Epithelial cell of esophagus (primary cell): ENCODE results near the gene ARL17A.
"Not testable (repeated sequence)": the region's sequence is repeated elsewhere in the genome, so short reads cannot be mapped to it uniquely, and the experiment has no call there.

Experiments used
- DNase-seq: peaks from one replicate; pipeline ENCODE4 v3.0.0; 2010; ENCODE audit warnings: low read depth
- H3K4me3 ChIP-seq: 2 replicates; pipeline ENCODE4 v1.5.1; 2011; ENCODE audit warnings: mild to moderate bottlenecking, low read length, control low read depth

ARL17A gene

GRCh38 chr17:46579083-46580075 lies at the start of gene ARL17A:
Gene ARL17A, minus strand, starts transcription at chr17:46579691. Its CDS starts 3,369 bp downstream, at chr17:46576322.
- DNase-seq, H3K4me3 ChIP-seq: not testable (repeated sequence)

DNA sequence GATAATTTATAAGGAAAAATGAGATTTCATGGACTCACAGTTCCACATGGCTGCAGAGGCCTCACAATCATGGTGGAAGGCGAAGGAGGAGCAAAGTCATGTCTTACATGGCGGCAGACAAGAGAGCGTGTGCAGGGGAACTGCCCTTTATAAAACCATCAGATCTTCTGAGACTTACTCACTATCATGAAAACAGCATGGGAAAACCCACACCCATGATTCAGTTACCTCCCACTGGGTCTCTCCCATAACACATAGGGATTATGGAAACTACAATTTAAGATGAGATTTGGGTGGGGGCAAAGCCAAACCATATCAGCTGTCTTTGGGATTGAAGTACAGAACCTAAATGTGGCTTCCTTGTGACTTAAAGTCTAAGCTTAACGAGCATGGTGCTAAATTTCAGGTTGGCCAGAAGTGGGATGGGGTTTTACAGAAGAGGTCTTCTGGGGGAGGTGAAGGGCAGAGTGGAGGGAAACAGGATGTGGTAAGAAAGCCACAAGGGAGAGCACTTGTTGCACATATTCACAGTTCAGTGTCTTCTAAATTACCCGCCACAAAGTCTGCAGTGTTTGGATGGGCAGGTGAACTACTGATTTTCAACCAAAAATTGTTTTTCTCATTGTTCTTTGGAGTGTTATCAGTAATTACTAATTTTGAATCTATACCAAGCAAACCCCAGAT lies 49.4 kb upstream of the ARL17A start:
- H3K4me3 ChIP-seq, DNase-seq: not testable (repeated sequence)

- H3K4me3 ChIP-seq, DNase-seq: not testable (repeated sequence)
These were observed 48.0 kb upstream of the ARL17A start for GRCh38 chr17:46627452-46627851.

DNA sequence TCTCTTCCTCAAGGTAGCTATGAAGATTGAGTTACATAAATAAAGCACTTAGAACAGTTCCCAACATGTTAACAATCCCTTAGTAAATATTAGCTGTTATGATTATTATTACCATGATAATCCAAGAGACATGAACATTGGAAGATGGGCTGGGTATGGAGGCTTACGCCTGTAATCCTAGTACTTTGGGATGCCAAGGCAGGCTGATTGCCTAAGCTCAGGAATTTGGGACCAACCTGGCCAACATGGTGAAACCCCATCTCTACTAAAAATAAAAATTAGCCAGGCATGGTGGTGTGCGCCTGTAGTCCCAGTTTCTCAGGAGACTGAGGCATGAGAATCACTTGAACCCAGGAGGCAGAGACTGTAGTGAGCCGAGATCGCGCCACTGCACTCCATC lies 45.2 kb upstream of the ARL17A start:
- not testable (repeated sequence) for DNase-seq, H3K4me3 ChIP-seq

DNA sequence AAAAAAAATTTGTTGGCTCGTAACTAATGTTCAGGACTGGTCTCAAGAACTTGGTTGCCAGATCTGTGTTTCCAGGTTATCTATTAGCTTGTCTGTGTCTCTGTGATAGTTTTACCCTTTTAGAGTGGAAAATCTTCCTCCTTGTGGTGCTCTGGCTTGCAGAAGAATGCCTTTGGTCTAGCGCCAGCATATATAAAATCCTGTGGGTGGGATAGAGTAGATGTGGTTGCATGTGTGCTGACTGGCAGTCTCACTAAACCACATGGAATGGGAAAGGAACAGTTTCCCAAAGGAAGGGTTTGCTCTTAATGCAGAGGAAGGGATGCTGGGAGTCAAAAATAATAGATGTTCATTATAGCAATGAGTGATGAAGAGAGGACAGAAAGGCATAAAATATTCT lies 44.3 kb upstream of the ARL17A start:
- H3K4me3 ChIP-seq, DNase-seq: not testable (repeated sequence)

- DNase-seq, H3K4me3 ChIP-seq: not testable (repeated sequence)
These were observed 39.5 kb upstream of the ARL17A start for GRCh38 chr17:46618975-46619374.

- DNase-seq, H3K4me3 ChIP-seq: not testable (repeated sequence)
These were observed 37.6 kb upstream of the ARL17A start for GRCh38 chr17:46617121-46617520.

DNA sequence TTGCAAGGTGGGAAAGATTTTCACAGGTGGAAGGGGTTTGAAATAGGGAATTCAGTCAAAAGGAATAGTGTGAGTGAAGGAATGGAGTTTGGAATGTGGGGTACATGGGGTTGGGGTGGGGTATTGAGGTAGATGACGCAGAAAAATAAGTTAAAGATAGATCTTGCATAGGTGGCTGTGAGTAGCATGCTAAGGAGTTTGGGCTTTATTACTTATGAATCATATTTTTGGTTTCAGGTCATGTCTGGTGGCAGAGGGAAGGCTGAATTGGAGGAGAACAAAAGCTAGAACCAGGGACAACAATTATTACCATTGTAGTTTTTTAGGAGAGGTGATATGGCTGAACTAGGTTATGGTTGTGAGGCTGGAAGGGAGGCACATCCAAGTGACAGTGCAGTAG lies 34.4 kb upstream of the ARL17A start:
- H3K4me3 ChIP-seq, DNase-seq: not testable (repeated sequence)

- not testable (repeated sequence) for H3K4me3 ChIP-seq, DNase-seq
These were observed 31.8 kb upstream of the ARL17A start for GRCh38 chr17:46611304-46611703.

DNA sequence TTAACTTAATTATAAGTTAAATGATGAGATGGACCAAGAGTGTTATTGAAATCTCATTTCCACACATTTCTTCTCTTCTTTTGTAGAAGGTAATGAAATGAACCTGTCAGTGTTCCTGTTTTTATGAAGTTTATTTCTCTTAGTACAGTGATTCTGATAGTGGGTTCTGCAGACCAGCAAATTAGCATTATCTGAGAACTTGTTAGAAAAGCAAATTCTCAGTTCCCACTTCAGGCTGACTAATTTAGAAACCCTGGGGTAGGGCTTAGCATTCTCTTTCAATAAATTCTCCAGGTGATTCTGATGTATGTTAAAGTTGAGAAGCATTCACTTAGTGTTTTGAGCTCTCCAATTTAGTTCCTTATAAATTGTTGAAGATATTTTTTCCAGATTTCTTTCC lies 23.6 kb upstream of the ARL17A start:
- DNase-seq, H3K4me3 ChIP-seq: not testable (repeated sequence)

GRCh38 chr17:46600767-46601166 lies 21.3 kb upstream of the ARL17A start:
- H3K4me3 ChIP-seq, DNase-seq: not testable (repeated sequence)

DNA sequence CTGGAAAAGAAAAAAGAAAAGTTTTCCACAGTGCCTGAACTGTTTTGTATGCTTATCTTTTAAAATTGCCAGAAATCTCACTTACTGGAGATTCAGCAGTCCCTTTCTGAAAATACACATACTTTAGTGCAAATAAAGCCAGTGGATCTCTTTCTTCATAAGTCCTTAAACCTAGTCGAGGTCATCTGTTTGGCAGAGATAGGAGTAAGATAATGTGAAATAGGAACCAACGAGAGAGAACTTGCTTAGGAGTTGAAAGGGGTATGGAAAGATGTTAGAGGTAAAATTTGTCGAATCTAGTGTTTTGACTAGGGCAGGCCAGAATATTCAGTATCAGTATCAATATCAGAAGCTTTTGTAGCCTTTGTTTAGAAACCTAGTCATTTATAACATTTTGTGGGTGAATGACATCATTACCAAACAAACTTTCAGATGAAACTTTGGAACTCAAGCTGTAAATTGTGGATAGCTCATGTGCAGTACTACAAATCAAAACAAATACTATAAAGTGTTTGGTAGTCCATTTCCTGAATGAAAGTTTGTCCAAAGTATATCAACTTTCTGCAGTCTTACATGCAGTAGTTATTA lies 18.9 kb upstream of the ARL17A start:
- not testable (repeated sequence) for DNase-seq, H3K4me3 ChIP-seq

DNA sequence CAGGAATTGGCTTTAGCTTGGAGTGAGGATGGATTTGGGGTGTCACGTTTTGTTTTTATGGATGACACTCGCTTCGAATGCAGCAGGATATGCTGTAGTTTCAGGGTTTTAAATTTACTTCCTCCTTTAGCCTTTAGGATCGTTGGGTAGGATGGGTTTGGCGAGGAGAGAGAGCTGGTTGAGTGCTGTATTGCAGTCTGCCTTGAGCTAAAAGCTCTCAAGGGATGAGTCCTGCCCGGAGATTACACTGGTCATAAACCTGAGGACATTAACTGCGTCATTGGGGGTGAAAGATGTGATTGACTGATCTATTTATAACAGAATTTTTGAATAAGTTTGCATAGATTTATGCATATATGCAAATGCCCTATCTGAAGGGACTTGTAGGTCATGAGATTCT lies 11.8 kb upstream of the ARL17A start:
- not testable (repeated sequence) for H3K4me3 ChIP-seq, DNase-seq

DNA sequence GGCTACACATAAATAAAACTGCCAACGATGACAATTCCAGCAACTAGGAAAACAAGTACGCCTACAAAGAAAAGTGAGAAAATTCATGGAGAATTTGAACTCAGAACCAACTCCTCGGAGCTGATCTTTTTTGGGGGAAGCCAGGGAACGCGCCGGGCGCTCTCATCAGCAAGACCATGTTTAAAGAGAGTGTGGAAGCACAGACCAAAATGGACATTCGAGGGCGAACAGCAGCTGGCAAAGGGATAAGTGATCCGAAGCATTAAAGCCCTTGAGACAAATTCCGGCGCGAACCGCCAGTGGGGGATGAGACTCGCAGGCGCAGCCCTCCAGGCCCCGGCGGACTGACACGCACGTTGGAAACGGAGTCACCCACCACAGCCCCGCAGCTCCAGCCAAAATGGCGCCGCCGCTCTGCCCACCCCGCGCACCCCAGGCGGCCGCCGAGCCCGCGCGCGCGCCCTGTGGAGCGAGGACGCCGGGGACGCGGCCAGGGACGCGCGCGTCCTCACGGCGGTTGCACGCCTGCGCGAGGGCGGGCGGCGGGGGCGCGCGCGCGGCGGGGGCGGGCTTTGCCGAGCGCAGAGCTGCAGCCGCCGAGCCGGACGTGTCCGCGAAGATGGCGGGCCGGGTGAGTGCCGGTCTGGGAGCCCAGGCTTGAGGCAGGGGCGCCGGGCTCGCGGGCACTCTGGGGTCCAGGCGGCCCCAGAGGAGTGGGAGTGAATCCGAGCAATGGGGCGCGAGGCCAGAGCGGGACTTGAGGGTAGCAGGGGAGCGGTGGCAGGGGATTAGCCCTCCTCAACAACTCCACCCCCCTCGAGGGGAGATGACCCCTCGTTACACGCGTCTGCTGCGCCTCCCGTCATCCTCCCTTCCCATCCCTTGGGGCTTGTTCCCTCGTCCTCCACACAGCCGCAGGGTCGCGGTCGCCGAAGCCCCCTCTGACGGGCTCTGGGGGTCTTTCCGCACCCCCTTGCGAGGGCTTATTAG lies 11.0 kb upstream of the ARL17A start, which contains the start of gene NSF:
Gene NSF, plus strand, starts transcription at position 513 of the 990 bp plus-strand sequence. Its CDS starts 107 bp downstream, at position 620.
- DNase-seq, H3K4me3 ChIP-seq: not testable (repeated sequence)

GRCh38 chr17:46585444-46585843 lies 6.0 kb upstream of the ARL17A start:
- DNase-seq, H3K4me3 ChIP-seq: not testable (repeated sequence)

GRCh38 chr17:46580082-46580481 lies 591 bp upstream of the ARL17A start:
- not testable (repeated sequence) for DNase-seq, H3K4me3 ChIP-seq

GRCh38 chr17:46571796-46572195 lies 7.7 kb downstream of the ARL17A start:
- DNase-seq, H3K4me3 ChIP-seq: not testable (repeated sequence)

DNA sequence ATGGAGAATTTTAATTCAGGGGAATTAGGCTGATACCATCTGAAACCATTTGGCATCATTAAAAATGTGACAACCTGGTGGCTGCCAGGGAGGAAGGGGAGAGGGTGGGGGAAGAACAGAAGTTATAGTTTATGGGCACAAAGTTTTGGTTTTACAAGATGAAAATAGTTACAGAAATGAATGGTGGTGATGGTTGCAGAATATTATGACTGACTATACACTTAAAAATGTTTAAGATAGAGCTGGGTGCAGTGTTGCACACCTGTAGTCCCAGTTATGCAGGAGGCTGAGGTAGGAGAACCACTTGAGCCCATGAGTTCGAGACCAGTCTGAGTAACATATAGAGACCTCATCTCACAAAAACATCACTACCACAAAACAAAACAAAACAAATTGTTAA lies 12.5 kb downstream of the ARL17A start:
- H3K4me3 ChIP-seq, DNase-seq: not testable (repeated sequence)

DNA sequence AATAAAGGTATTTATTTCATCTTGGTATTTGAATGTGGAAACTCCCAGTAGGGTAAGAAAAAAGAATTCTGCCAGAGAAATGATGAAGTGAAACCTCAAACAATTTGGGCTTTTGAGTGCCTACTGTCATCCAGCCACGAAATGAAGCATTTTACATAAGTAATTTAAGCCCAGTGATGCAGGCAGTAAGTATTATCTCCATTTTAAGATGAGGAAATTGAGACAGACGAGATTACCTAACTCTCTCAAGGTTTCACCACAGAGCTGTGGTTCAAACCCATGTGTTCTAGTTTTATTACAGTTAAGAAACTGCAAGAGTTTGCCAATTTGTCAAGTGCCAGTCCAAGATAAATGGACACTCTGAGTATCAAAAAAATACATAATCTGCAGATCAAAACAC lies 13.2 kb downstream of the ARL17A start:
- DNase-seq: not testable (repeated sequence)

More for the DNA sequence above, 13.2 kb downstream of the ARL17A start:
- not testable (repeated sequence) for H3K4me3 ChIP-seq
